Motor neuron (in vitro differentiated cells): ENCODE measurements around the gene BFSP2. TPM values are rescaled to one million over a fixed set of nuclear protein-coding genes. Genes with fewer than 3 reads are reported as not detected.
"Not testable (repeated sequence)": the region's sequence is repeated elsewhere in the genome, so short reads cannot be mapped to it uniquely, and the experiment has no call there.

Experiments
- ATAC-seq, 8 experiments: fragments of 200-7000 bp; cut with Tn5 transposase; replicated peaks in 6 of 8; 2 replicates each; pipeline ENCODE4 v1.8.0; 2021; ENCODE audit warnings: mild to moderate bottlenecking in 8 of 8, moderate library complexity in 8 of 8
- H3K27ac ChIP-seq, 2 donors: fragments of 250-450 bp; sonication (Bioruptor Pico); 2 replicates each; pipeline ENCODE4 v1.9.0; 2021; ENCODE audit warnings: antibody characterized with exemption in 2 of 2, mild to moderate bottlenecking in 2 of 2, moderate library complexity in 1 of 2
- H3K4me1 ChIP-seq, 2 donors: fragments of 250-450 bp; sonication (Bioruptor Pico); replicated peaks in 1 of 2; 2 replicates each; pipeline ENCODE4 v1.6.1; 2021; ENCODE audit warnings: antibody characterized with exemption in 2 of 2, mild to moderate bottlenecking in 2 of 2, moderate library complexity in 1 of 2
- H3K4me3 ChIP-seq, 5 donors: fragments of 250-450 bp; sonication (Bioruptor Pico); 2 replicates each; pipeline ENCODE4 v1.9.0; 2021; ENCODE audit warnings: antibody characterized with exemption in 5 of 5, mild to moderate bottlenecking in 5 of 5, moderate library complexity in 4 of 5
- WGBS, 10 experiments: fragments of 450-650 bp; shearing (Covaris generic); methylation state at CpG; one replicate each; pipeline ENCODE4 v1.0.0; 2022; 5-methylcytosine and 5-hydroxymethylcytosine counted together
- in situ Hi-C, 9 experiments: fragments of 400-800 bp; cut with MboI; loops; one replicate each; pipeline ENCODE4 v1.15.0; 2021; ENCODE audit warnings: low sequenced_read_pairs in 9 of 9, low pct_unique_long_range_greater_than_20kb in 2 of 9; ENCODE audit not compliant: unreplicated experiment in 9 of 9
- total RNA-seq, 8 experiments: library from RNA; unstranded; fragments of 300-600 nt; gene quantifications; 2 replicates each; pipeline versions ENCODE4 v1.2.3 to v1.2.4, GENCODE V29; 2022

Gene BFSP2
- total RNA-seq, 8 experiments from 2014 or later, result 0.38 to 0.62 TPM; not detected in 6

DNA sequence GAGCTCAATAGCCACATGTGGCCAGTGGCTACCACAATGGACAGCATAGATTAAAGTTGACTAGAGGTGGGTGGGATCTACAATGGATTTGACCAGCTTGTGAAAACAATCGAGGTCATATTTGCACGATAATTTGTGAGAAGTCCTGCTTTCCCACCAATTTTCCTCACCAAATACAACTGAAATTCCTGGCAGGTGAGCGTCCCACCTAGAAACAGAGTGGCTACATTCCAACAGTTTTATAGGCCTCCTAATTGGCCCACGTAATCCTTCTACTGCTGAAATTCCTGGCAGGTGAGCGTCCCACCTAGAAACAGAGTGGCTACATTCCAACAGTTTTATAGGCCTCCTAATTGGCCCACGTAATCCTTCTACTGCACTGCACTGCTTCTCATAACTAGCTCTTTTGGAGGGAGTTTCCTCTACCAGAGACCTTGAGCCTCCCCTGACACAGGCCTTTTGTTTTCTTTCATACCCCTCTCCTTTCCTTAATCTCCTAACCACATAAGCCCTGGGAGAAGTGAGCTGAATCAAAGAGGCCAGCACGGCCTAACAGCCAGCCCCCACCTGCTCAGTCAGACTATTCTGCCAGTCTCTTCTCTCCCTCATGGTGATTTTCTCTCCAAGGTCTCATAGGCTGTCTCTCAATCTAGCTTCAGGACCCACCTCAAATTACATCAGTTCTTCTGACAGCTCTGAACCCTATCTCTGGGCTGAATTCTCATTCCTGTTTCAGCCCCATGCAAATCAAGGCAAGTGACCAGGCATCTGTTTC is 80.2 kb downstream of the BFSP2 start:
- in situ Hi-C loops, result loop anchor here in 1 of 9 experiments (10.0 kb wide), 1 partner anchor 95 kb away; the partner anchor contains the start of gene CDV3
- H3K27ac ChIP-seq, result peak overlapping the region in 1 of 2 donors; percentile 15
- 57 to 100% (median 80%) methylated on average over 2 to 7 of the region's 7 CpGs; no CpG with 5 or more reads in 2 of the 10 experiments for WGBS, 10 experiments
- no peak for ATAC-seq
- no peak overlapping the region for H3K4me3 ChIP-seq
- H3K4me1 ChIP-seq, result peaks cover 22 to 31% of the 10 kb centered on the region in 2 donors

DNA sequence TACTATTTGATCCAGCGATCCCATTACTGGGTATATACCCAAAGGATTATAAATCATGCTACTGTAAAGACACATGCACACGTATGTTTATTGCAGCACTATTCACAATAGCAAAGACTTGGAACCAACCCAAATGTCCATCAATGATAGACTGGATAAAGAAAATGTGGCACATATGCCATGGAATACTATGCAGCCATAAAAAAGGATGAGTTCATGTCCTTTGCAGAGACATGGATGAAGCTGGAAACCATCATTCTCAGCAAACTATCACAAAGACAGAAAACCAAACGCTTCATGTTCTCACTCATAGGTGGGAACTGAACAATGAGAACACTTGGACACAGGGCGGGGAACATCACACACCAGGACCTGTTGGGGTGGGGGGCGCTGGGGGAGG is 82.6 kb downstream of the BFSP2 start:
- ATAC-seq, H3K4me3 ChIP-seq, H3K27ac ChIP-seq: not testable (repeated sequence)
- WGBS, 10 experiments, result 100% methylated on average over 1 of the region's 5 CpGs; no CpG with 5 or more reads in 8 of the 10 experiments
- peaks cover 9 to 18% of the 10 kb centered on the region in 2 donors for H3K4me1 ChIP-seq
- in situ Hi-C loops, result loop anchor here in 1 of 9 experiments (10.0 kb wide), 1 partner anchor 92 kb away; the partner anchor contains the start of gene CDV3

DNA sequence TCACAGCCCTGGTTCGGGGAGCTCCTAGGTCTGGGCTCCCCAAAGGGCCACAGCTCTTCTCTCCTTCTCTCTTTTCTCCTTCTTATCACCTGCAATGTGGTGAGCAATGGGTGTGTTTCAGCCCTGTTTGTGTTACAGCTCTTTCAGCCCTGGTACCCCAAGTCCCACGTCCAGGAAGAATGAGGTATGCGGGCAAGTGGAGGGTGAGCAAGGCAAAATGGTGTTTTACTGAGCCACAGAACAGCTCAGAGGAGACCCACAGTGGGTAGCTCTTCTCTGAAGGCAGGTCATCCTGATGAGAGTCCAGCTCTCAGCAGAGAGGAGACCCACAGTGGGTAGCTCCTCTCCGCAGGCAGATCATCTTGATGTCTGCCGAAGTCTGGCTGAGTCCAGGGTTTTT is 86.8 kb downstream of the BFSP2 start:
- in situ Hi-C loops, result loop anchor here in 1 of 9 experiments (10.0 kb wide), 1 partner anchor 88 kb away; the partner anchor contains the start of gene CDV3
- H3K4me3 ChIP-seq, result no peak overlapping the region
- 65 to 100% (median 86%) methylated on average over 1 to 4 of the region's 5 CpGs; no CpG with 5 or more reads in 5 of the 10 experiments for WGBS, 10 experiments
- H3K4me1 ChIP-seq, result no peaks in the 10 kb centered on the region
- ATAC-seq, result no peak
- no peak overlapping the region for H3K27ac ChIP-seq

DNA sequence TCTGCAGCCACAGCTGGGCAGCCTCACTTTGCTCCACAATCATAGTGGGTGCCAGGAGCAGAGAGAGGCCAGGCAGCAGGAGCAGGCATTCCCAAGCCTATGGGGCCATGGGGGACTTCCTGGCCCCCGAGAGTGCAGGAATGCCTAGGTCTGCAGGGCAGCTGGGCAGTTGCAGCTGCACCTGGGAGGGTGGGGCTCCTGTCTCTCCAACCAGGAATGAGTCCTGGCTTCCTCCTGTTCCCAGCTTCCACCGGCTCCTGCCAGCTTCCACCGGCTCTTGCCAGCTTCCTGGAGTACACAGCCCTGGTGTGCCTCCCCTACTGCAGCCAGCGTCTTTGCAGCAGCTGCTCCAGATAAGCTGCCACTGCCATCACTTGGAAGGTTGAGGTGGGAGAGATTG is 87.3 kb downstream of the BFSP2 start:
- Histone ChIP-seq H3K4me3 (no peak overlapping the region), H3K27ac (no peak overlapping the region), H3K4me1 (no peaks in the 10 kb centered on the region)
- in situ Hi-C loops, result loop anchor here in 1 of 9 experiments (10.0 kb wide), 1 partner anchor 88 kb away; the partner anchor contains the start of gene CDV3
- ATAC-seq, result no peak
- WGBS, 10 experiments, result 65 to 100% methylated on average over 3 of the region's 4 CpGs; no CpG with 5 or more reads in 8 of the 10 experiments

DNA sequence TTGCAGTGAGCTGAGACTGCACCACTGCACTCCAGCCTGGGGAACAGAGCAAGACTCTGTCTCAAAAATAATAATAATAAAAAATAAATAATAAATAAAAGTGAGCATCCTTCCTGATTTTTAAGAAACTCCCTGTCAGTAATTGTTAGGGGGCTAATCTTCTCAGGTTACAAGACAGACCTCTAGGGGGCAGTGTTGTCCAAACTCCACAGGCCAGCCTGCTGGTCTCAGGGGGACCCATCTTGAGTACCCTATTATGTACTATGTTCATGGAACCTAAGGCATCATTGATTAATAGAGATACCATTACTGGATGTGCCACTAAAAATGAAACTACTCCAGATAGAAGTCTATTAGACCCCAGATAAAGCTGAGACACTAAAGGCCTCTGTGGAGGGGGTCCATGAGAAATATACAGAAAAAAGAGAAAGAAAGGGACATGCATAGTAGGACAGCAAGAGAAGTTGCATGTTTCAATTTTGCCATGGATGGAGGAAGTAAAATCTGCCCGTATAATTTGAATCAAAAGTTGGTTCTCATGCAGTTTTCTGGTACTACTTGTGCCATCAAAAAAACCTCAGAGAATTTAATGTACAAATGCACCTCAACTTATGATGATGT is 88.2 kb downstream of the BFSP2 start:
- H3K4me3 ChIP-seq, result no peak overlapping the region
- 8 to 100% (median 82%) methylated on average over 1 of the region's 1 CpG; no CpG with 5 or more reads in 1 of the 10 experiments for WGBS, 10 experiments
- H3K27ac ChIP-seq, result no peak overlapping the region
- peak in 1 of 8 experiments; percentile 16 for ATAC-seq
- in situ Hi-C loops, result loop anchor here in 1 of 9 experiments (10.0 kb wide), 1 partner anchor 87 kb away; the partner anchor contains the start of gene CDV3
- no peaks in the 10 kb centered on the region for H3K4me1 ChIP-seq

DNA sequence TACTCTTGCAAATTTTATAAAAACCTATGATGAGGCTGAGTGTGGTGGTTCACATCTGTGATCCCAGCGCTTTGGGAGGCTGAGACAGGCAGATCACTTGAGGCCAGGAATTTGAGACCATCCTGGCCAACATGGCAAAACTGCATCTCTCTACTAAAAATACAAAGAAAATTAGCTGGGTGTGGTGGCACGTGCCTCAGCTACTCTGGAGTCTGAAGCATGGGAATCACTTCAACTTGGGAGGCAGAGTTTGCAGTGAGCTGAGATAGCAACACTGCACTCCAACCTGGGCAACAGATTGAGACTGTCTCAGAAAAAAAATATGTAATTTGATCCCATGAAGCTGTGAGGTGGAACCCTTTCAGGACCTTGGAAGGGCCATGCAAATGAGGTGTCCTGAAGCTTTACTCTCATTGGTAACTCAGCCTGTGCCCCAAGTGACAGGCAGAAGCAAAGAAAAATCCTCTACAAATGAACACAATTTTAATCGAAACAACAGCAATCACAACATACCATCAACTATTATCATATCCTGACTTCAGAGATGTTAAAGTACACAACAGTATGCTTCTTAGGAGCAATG is 89.0 kb downstream of the BFSP2 start:
- Histone ChIP-seq H3K4me3 (no peak overlapping the region), H3K4me1 (no peaks in the 10 kb centered on the region), H3K27ac (no peak overlapping the region)
- WGBS, 10 experiments, result 0 to 100% (median 76%) methylated on average over 1 to 3 of the region's 3 CpGs
- in situ Hi-C loops, result loop anchor here in 1 of 9 experiments (10.0 kb wide), 1 partner anchor 86 kb away; the partner anchor contains the start of gene CDV3
- peak in 5 of 8 experiments; percentile 22 to 99 (median 98) for ATAC-seq

DNA sequence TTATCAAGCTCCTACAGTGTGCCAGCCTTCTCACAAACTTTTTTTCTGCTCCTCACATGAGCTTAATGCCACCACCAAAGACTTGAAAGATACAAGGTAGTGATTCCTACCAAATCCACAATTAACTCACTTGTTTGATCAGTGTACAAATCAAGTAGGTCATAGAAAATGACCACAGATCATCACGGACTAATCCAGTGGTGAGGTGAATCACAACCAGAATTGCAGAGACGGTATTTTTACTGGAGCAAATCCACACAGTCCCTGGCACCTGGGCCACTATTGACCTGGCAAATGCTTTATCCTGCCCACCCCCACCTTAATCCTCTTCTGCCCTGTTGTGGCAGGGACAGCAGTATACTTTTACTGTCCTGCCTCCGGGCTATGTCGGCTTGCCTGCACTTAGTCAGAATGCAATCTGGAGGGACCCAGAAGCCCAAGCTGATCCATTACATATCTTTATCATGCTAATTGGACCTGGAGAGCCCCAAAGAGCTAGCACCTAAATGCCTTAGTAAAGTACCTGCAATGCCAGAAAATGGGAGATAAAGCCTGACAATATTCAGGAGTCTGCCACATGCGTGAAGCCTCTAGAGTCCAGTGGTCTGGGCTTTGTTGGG is 89.7 kb downstream of the BFSP2 start:
- peak in 1 of 8 experiments; percentile 11 for ATAC-seq
- 33 to 100% (median 83%) methylated on average over 1 to 5 of the region's 5 CpGs; no CpG with 5 or more reads in 1 of the 10 experiments for WGBS, 10 experiments
- H3K27ac ChIP-seq, result no peak overlapping the region

DNA sequence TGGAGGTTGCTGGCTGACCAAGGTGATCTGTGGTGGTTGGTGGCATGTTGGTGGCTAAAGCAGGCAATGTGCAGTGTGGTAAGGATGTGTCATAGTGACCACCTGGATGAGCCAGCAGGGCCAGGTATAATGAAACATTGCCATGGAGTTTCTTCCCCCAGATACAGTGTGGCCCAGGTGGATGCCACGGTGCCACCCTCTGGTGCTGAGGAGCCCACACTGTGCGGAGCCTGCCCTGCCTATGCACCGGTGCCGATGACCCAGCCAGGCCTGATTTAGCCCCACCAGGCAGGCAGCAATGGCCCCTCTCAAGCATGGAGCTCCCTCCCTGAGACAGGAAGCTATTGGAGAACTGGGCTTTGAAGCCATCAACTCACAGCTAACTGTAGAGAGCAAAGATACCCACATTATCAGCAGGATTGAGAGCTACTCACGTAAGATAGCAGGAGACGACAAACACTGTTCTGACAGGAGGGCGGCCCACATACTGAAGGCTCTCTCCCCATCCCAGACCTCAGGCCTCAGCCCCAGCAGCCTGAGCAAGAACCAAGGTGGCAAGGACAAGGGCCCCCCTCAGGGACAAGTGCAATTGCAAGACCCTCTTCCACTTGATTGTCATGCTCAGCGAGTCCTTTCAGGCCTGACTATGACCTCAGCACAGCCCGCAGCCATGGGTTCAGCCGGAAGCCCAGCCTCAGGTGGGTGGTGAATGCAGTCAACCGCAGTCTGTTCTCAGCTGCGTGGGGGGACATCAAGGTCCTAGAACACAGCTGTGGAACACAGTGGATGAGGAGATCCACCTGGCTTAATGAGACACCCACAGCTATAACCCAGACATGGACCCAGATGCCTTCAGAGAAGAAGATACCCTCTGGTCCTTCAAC is 90.9 kb downstream of the BFSP2 start:
- in situ Hi-C loops, result no loop called here
- no peak overlapping the region for H3K27ac ChIP-seq
- no peak for ATAC-seq
- WGBS, 10 experiments, result 67 to 100% (median 91%) methylated on average over 1 to 9 of the region's 12 CpGs; no CpG with 5 or more reads in 3 of the 10 experiments
- H3K4me3 ChIP-seq, result no peak overlapping the region
- H3K4me1 ChIP-seq, result no peaks in the 10 kb centered on the region

More for the DNA sequence above, 89.7 kb downstream of the BFSP2 start:
- Histone ChIP-seq H3K4me1 (no peaks in the 10 kb centered on the region), H3K4me3 (no peak overlapping the region)
- in situ Hi-C loops, result loop anchor here in 1 of 9 experiments (10.0 kb wide), 1 partner anchor 85 kb away; the partner anchor contains the start of gene CDV3

DNA sequence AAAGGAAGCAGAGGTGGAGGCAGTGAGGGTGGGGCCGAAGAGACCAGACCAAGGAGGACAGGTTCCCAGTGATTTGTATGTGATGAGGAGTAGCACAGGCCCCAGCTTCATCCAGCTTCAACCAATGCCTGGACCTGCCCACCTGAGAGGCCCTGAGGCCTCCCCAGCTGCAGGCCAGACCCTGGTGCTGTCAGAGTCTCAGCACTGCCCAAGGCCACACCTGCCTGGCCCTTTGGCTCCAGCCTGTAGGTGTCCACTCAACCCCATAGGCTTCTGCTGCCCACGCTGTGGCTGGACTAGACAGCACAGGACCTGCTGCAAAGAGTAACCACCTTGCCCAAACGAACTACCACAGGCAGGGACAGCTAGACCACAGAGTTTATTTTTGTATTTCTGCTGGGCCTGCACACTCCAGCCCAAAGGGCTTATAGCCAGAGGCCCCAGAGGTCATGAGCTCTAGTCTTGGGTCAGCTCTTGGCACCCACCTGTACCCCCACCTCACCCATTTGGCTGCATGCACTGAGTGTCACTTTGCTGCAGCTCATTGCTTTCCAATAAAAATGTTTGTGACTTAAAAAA is 91.7 kb downstream of the BFSP2 start:
- 17 to 100% (median 67%) methylated on average over 1 to 2 of the region's 3 CpGs; no CpG with 5 or more reads in 3 of the 10 experiments for WGBS, 10 experiments
- no peak for ATAC-seq
- no peaks in the 10 kb centered on the region for H3K4me1 ChIP-seq
- in situ Hi-C loops, result no loop called here
- H3K4me3 ChIP-seq, result no peak overlapping the region
- no peak overlapping the region for H3K27ac ChIP-seq

DNA sequence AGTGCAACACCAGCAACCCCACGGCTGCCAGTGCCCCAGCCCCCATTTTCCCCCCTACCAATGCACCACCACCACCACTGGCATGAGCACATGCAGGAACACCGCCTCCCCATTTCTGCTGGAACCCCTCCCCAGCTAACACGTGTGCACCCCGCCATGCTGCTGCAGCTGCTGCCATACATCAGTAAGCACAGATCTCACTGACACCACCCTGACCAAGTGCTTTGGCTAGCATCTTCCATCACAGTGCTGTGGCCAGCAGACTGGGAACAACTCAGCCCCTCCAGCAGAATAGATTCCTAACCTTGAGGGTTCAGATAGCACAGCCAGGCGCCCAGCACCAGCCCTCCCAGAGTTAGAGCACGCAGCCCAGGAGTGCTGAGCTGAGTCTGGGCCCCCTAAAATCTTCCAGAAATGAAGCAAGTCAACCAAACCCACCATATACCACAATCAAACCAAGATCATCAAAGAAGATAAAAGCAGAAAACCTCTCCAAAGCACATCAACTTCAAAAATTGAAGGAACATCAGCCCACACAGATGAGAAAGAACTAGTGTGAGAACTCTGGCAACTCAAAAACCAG is 92.4 kb downstream of the BFSP2 start:
- Histone ChIP-seq H3K4me3 (no peak overlapping the region), H3K4me1 (no peaks in the 10 kb centered on the region), H3K27ac (no peak overlapping the region)
- no peak for ATAC-seq
- WGBS, 10 experiments, result 50 to 80% (median 54%) methylated on average over 1 to 2 of the region's 6 CpGs; no CpG with 5 or more reads in 7 of the 10 experiments
- in situ Hi-C loops, result no loop called here

DNA sequence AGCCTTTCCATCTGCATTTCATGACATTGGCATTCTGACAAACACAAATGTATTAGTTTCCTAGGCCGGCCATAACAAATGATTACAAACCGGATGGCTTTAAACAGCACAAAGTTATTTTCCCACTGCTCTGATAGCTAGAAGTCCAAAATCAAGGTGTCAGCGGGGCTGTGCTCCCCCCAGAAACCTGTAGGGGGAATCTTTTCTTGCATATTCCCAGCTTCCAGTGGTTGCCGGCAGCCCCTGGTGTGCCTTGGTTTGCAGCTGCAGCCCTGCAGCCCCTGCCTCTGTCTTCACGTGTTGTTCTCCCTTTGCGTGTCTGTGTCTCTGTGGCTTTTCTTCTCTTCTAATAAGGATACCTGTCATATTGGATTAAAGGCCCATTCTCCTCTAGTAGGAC is 94.6 kb downstream of the BFSP2 start:
- H3K27ac ChIP-seq, result no peak overlapping the region
- in situ Hi-C loops, result no loop called here
- WGBS, 10 experiments, result 37 to 86% (median 76%) methylated on average over 1 to 6 of the region's 6 CpGs; no CpG with 5 or more reads in 2 of the 10 experiments
- peak in 1 of 8 experiments; percentile 17 for ATAC-seq
- H3K4me1 ChIP-seq, result no peaks in the 10 kb centered on the region
- no peak overlapping the region for H3K4me3 ChIP-seq
